Left renal pelvis (tissue), 4 donors: ENCODE data around the gene ABL1. TPM values are rescaled to one million over a fixed set of nuclear protein-coding genes. Genes with fewer than 3 reads are reported as not detected.
"Not testable (repeated sequence)": the region's sequence is repeated elsewhere in the genome, so short reads cannot be mapped to it uniquely, and the experiment has no call there.

Experiments used
- DNase-seq, 4 donors: peaks; one replicate each; pipeline ENCODE4 v3.0.0-alpha.2; 2013; ENCODE audit warnings: low read depth in 4 of 4, low spot score in 3 of 4
- polyA plus RNA-seq, 4 donors: library from polyadenylated mRNA; unstranded; fragments of 120-200 nt; gene quantifications; one replicate each; pipeline ENCODE4 v1.2.1, GENCODE V29; 2013; ENCODE audit not compliant: insufficient read length in 4 of 4

ABL1 gene
- 10 to 100 TPM; 75.7 to 80.6 (median 79.0) TPM for polyA plus RNA-seq

- DNase-seq: peak in 1 of 4 donors; percentile 70
Observed at GRCh38 chr9:130834371-130835336, at the start of gene ABL1. TSS of gene ABL1 (plus strand) at chr9:130835254. CDS start at chr9:130835447, 193 bp downstream.

- DNase-seq: no peak
Observed at GRCh38 chr9:130785940-130786508, 49.0 kb upstream of the ABL1 start.

GRCh38 chr9:130786526-130786925 lies 48.5 kb upstream of the ABL1 start:
- DNase-seq: no peak

DNA sequence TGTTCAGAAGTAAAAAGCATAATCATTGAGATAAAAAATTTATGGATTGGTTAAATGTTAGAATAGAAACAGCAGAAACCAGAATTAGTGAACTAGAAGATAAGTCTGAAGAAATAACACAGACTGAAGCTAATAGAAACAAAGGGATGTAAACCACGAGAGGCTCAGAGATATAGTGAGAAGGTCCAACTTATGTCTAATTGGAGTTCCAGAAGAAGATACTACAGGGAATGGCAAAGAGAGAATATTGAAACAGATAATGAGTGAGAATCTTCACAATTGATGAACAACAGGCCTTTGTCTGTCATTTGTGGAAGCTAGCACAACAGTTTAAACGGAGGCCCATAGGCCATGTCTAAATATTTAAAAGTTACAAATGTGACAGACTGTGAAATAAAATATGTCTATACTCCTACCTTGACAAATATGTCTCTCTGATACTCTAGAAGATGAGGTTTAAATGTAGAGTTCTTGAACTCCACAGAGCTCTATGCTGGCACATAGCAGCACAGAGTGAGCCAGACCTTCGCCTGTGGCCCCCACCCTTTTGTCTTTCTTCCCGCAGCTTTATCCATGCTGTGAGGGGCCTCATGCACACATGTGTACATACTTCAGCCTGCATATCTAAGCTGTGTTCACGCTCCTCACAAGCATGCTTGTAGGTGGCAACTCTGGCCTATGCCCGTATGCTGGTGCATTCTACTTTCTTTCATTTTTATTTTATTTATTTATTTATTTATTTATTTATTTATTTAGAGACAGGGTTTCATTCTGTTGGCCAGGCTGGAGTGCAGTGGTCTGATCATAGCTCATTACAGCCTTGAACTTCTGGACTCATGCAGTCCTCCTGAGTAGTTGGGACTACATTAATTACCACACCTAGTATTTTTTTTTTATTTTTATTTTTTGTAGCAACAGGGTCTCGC lies 45.0 kb upstream of the ABL1 start:
- no peak for DNase-seq

DNA sequence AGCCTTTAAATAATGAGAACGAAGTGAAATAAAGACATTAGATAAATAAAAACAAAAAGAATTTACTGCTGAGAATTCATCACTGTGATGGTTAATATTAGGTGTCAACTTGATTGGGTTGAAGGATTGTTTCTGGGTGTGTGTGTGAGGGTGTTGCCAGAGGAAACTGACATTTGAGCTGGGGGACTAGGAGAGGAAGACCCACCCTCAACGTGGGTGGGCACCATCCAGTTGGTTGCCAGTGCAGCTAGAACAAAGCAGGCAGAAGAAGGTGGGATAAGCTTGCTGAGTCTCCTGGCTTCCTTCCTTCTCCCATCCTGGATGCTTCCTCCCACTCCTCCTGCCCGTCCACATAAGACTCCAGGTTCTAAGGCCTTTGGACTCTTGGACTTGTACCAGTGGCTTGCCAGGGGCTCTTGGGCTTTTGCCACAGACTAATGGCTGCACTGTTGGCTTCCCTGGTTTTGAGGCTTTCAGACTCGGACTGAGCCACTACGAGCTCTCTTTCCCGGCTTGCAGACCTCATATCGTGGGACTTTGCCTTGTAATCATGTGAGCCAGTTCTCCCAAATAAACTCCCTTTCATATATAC lies 43.7 kb upstream of the ABL1 start:
- no peak for DNase-seq

GRCh38 chr9:130793589-130793988 lies 41.5 kb upstream of the ABL1 start:
- DNase-seq: no peak

GRCh38 chr9:130794021-130794420 lies 41.0 kb upstream of the ABL1 start:
- DNase-seq: not testable (repeated sequence)

DNA sequence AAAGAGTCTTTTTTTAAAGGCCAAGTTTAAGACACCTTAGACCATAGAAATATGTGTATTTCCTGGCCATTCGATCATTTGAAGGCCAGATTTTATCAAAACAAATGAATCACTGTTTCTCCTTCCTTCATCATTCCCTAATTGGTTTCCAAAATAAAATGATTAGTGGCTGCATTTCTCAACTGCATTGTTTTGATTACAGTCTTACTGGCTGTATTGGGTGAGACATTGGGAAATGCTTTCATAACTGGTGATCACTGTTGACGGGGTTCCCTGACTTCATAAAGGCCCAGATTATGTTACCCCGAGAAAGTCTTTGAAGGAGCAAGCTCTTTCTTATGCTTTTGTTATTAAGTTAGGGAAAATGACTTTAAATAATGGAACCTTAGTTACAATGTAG lies 40.6 kb upstream of the ABL1 start:
- DNase-seq: not testable (repeated sequence)

DNA sequence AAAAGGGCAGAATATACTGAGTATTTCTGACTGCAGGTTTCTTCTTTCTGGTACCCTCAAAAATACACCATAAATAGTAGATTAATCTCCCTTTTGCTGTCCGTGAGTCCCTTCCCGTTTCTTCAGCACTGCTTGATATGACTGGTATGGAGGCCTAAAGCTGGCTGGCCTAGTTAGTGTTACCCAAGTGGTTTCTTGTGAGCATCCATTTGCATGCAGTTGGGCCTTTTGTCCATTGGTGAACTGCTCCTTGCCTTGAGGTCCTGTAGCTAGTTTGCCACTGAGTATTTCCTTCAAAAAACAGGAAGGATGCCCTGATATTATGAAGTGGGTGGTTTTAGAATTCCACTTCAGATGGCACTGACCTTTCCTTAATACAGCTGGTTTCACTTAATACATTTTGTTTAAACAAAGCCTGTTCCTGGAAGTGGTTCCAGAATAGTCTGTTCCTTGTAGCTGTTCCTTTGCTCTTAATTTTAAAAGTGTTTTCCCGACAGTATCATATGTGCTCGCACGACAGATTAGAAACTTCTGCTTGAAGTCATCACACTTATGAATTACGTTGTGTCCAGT lies 40.0 kb upstream of the ABL1 start:
- no peak for DNase-seq

DNA sequence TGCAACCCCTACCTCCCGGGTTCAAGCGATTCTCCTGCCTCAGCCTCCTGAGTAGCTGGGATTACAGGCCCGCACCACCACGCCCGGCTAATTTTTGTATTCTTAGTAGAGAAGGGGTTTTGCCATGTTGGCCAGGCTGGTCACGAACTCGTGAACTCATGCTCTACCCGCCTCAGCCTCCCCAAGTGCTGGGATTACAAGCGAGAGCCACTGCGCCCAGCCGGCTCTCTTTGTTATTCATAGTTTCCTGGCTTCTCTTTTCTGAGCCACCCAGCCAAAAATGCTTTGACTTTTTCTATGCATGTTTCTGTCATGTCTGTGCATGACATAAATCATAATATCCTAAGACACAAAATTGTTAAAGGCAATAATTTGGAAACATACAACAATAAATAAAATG lies 31.9 kb upstream of the ABL1 start:
- DNase-seq: not testable (repeated sequence)

DNA sequence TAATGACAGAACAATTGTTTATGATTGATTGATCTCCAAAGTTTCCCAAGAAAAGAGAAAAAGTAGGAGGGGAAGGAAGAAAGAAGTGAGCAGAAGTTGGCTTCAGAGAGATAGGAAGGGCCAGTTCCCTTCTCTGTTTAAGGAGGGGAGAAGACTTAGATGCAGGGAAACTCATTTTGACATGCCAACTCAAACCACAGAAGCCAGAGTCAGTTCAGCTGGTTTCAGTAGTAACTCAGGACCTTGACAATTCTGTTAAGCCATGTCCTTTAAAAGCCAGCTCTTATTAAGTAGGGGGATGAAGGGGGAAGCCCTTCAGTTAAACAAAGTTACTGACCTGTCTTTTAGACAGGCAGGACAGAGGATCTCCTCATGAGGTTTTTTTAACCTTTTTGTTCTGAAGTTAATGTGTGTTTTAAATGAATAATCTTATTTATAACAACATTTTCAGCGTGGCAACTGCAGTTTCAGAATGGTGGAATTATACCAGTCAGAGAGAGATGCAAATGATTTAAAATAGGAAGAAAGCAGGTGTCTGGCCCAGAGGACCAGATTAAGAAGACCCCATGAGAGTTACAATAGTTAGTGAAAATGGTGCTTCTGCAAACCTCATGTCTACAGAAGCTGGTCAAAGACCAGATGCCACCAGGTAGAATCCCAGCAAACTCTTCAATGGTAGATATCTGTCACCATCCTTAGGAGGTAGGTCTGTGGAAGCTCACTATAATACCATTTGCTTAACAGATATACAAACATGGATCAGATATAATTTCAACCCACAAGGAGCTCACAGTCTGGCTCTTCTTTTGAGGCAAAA lies 29.3 kb upstream of the ABL1 start:
- DNase-seq: no peak

DNA sequence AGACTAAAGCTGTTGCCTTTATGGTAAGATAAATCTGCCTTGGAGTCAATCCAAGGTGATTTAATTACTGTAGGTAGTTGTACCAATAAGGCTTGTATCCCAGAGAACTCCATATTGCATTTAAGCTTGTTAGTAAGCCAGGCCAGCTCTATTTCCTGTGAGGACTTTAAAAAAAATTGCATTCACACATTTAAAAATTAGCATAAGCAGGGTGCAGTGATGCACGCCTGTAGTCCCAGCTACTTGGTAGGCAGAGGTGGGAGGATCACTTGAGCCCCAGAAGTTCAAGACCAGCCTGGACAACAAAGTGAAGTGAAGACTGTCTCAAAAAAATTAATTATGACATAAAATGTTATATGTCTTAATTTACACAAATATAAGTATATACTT lies 28.7 kb upstream of the ABL1 start:
- no peak for DNase-seq

GRCh38 chr9:130810609-130811136 lies 24.4 kb upstream of the ABL1 start:
- DNase-seq: no peak

- no peak for DNase-seq
Observed at GRCh38 chr9:130815242-130815808, 19.7 kb upstream of the ABL1 start.

- no peak for DNase-seq
Observed at GRCh38 chr9:130817914-130818313, 17.1 kb upstream of the ABL1 start.

GRCh38 chr9:130820135-130820738 lies 14.8 kb upstream of the ABL1 start:
- DNase-seq: no peak

DNA sequence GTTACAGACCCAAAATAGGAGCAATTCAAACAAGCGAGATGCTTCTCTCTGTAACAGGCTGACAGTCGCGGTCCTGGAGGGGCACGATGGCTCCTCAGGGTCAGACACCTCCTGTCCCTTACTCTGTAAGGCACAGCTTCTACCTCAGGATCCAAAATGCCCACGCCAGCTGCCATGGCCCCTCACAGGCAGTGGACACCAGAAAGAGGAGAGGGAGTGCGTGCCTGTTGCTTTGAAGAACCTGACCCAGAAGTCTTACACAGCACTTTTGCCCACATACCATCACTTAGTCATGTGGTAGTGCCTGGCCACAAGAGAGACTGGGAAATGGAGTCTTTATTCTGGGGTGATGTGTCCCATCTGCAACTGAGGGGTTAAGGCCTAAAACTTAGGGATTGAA lies 11.6 kb upstream of the ABL1 start:
- no peak for DNase-seq

DNA sequence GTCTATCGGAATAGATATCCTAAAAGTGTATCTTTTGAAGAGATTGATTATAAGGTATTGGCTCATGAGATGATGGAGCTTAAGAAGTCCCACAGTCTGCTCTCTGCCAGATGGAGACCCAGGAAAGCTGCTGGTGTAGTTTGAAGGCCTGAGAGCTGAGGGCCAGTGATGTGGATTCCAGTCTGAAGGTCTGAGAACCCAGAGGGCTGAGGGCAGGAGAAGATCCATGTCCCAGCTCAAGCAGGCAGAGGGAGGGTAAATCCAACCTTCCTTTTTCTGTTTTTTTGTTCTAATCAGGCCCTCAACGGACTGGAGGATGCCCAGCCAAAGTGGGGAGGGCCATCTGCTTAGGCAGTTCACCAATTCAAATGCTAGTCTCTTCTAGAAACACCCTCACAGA lies 11.0 kb upstream of the ABL1 start:
- DNase-seq: no peak
